MM.1S (cell line): ENCODE results near the gene OAS2.
"Not testable (repeated sequence)": the region's sequence is repeated elsewhere in the genome, so short reads cannot be mapped to it uniquely, and the experiment has no call there.

Experiments
- CTCF ChIP-seq: fragments of 300-600 bp; sonication (generic); IDR thresholded peaks from 2 replicates; pipeline ENCODE4 v1.5.1; 2016; ENCODE audit warnings: antibody characterized with exemption, low read length, mixed read lengths
- EZH2 ChIP-seq: fragments of 300-600 bp; sonication (generic); optimal IDR thresholded peaks from 2 replicates; pipeline ENCODE3; 2017; ENCODE audit warnings: low read depth, mild to moderate bottlenecking, antibody characterized with exemption, low read length, mixed read lengths
- EZH2phosphoT487 ChIP-seq: fragments of 300-600 bp; sonication (generic); IDR thresholded peaks from 2 replicates; pipeline ENCODE4 v1.6.1; 2018; ENCODE audit warnings: antibody characterized with exemption, low read length

GRCh38 chr12:112988823-112989385, 10.6 kb downstream of the OAS2 start:
- TF ChIP-seq CTCF, EZH2phosphoT487, EZH2: not testable (repeated sequence)
